Ishikawa (cell line): ENCODE results near the gene INSL3.

ENCODE experiments used
- CEBPB ChIP-seq: IDR thresholded peaks from 2 replicates; pipeline ENCODE4 v1.6.1; 2012
- CREB1 ChIP-seq: IDR thresholded peaks from 2 replicates; pipeline ENCODE4 v1.6.1; 2012; ENCODE audit warnings: low read depth
- EGR1 ChIP-seq: IDR thresholded peaks from 2 replicates; pipeline ENCODE4 v1.6.1; 2012
- EP300 ChIP-seq: IDR thresholded peaks from 2 replicates; pipeline ENCODE4 v1.6.1; 2012; ENCODE audit warnings: borderline replicate concordance
- FOXM1 ChIP-seq: IDR thresholded peaks from 2 replicates; pipeline ENCODE4 v1.6.1; 2012; ENCODE audit warnings: low read depth, borderline replicate concordance
- NFIC ChIP-seq: IDR thresholded peaks from 2 replicates; pipeline ENCODE4 v1.6.1; 2012
- RAD21 ChIP-seq: IDR thresholded peaks from 2 replicates; pipeline ENCODE4 v1.6.1; 2012; ENCODE audit warnings: low read depth
- TAF1 ChIP-seq: IDR thresholded peaks from 2 replicates; pipeline ENCODE4 v1.6.1; 2012; ENCODE audit warnings: low read depth, mild to moderate bottlenecking
- TCF12 ChIP-seq: IDR thresholded peaks from 2 replicates; pipeline ENCODE4 v1.6.1; 2012; ENCODE audit warnings: low read depth
- TEAD4 ChIP-seq: IDR thresholded peaks from 2 replicates; pipeline ENCODE4 v1.6.1; 2012
- YY1 ChIP-seq: IDR thresholded peaks from 2 replicates; pipeline ENCODE4 v1.6.1; 2012; ENCODE audit warnings: low read depth
- ZBTB7A ChIP-seq: IDR thresholded peaks from 2 replicates; pipeline ENCODE4 v1.6.1; 2012; ENCODE audit warnings: low read depth
- TF ChIP-seq, protein P1 (sequence below): IDR thresholded peaks from 2 replicates; pipeline ENCODE4 v1.6.1; 2012
- TF ChIP-seq, protein P2 (sequence below): IDR thresholded peaks from 2 replicates; pipeline ENCODE4 v1.6.1; 2012; ENCODE audit warnings: low read depth, mild to moderate bottlenecking
- TF ChIP-seq, protein P3 (sequence below): IDR thresholded peaks from 2 replicates; pipeline ENCODE4 v1.6.1; 2012

The INSL3 gene

DNA sequence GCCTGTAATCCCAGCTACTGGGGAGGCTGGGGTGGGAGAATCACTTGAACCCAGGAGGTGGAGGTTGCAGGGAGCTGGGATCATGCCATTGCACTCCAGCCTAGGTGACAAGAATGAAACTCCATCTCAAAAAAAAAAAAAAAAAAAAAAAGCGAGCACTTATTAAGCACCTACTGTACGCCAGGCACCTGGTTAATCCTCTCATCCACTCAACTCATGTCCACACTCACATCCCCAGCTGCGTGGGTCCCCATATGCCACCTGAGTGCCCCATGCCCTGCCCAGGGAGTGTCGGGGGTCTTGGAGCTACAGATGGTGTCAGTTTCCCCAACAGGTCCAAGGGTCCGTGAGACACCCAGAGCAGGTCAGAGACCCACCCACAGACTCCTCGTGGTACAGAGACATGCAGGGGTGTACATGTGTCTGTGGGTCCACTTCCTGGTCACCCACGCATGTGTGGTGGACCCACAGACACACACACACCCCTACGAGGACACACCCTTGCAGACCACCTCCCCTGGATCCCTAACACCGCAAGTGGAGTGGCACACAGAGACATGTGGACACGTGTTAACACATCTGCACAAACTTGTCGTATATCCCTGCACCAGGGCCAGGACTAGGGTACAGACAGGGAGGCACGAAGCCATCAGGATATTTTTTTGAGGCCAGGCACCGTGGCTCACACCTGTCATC lies 3.5 kb downstream of the INSL3 start:
- TF ChIP-seq RAD21 (no peak), FOXM1 (no peak), TAF1 (no peak), YY1 (no peak), TCF12 (no peak), ZBTB7A (no peak), CEBPB (no peak), TEAD4 (no peak), CREB1 (no peak), NFIC (no peak), EP300 (no peak), EGR1 (no peak)
- TF ChIP-seq, protein P1, sequence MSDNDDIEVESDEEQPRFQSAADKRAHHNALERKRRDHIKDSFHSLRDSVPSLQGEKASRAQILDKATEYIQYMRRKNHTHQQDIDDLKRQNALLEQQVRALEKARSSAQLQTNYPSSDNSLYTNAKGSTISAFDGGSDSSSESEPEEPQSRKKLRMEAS = no peak
- TF ChIP-seq, protein P2, sequence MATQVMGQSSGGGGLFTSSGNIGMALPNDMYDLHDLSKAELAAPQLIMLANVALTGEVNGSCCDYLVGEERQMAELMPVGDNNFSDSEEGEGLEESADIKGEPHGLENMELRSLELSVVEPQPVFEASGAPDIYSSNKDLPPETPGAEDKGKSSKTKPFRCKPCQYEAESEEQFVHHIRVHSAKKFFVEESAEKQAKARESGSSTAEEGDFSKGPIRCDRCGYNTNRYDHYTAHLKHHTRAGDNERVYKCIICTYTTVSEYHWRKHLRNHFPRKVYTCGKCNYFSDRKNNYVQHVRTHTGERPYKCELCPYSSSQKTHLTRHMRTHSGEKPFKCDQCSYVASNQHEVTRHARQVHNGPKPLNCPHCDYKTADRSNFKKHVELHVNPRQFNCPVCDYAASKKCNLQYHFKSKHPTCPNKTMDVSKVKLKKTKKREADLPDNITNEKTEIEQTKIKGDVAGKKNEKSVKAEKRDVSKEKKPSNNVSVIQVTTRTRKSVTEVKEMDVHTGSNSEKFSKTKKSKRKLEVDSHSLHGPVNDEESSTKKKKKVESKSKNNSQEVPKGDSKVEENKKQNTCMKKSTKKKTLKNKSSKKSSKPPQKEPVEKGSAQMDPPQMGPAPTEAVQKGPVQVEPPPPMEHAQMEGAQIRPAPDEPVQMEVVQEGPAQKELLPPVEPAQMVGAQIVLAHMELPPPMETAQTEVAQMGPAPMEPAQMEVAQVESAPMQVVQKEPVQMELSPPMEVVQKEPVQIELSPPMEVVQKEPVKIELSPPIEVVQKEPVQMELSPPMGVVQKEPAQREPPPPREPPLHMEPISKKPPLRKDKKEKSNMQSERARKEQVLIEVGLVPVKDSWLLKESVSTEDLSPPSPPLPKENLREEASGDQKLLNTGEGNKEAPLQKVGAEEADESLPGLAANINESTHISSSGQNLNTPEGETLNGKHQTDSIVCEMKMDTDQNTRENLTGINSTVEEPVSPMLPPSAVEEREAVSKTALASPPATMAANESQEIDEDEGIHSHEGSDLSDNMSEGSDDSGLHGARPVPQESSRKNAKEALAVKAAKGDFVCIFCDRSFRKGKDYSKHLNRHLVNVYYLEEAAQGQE = no peak
- TF ChIP-seq, protein P3, sequence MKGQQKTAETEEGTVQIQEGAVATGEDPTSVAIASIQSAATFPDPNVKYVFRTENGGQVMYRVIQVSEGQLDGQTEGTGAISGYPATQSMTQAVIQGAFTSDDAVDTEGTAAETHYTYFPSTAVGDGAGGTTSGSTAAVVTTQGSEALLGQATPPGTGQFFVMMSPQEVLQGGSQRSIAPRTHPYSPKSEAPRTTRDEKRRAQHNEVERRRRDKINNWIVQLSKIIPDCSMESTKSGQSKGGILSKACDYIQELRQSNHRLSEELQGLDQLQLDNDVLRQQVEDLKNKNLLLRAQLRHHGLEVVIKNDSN = no peak

DNA sequence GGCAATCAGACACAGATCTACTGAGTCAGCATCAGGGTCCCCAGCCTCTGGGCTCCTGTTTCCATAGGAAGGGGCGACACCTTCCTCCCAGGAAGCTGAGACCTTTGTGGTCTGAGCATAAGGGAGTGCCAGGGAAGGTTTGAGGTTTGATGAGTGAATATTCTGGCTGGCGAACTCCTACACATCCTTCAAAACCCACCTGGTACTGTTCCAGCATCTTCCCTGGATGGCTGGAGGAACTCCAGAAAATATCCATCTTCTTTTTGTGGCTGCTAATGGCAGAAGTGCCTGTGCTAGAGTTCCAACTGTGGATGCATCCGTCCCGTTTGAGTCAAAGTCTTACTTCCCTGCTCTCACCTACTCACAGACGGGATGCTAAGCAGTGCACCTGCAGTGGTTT lies 9.2 kb downstream of the INSL3 start:
- TF ChIP-seq EP300 = no peak
- TF ChIP-seq, protein P1 = no peak
- no peak for TF ChIP-seq TCF12
- no peak for TF ChIP-seq CEBPB
- TF ChIP-seq TAF1 = no peak
- no peak for TF ChIP-seq CREB1
- TF ChIP-seq, protein P2 = no peak
- no peak for TF ChIP-seq TEAD4
- TF ChIP-seq, protein P3 = no peak
- no peak for TF ChIP-seq FOXM1
- no peak for TF ChIP-seq RAD21
- no peak for TF ChIP-seq NFIC
- TF ChIP-seq EGR1 = no peak
- TF ChIP-seq ZBTB7A = no peak
- TF ChIP-seq YY1 = no peak

DNA sequence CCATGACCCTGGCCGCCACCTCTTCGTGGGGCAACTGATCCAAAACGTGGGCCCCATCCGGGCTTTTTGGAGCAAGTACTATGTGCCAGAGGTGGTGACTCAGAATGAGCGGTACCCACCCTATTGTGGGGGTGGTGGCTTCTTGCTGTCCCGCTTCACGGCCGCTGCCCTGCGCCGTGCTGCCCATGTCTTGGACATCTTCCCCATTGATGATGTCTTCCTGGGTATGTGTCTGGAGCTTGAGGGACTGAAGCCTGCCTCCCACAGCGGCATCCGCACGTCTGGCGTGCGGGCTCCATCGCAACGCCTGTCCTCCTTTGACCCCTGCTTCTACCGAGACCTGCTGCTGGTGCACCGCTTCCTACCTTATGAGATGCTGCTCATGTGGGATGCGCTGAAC lies 9.6 kb downstream of the INSL3 start:
- TF ChIP-seq TEAD4 = no peak
- no peak for TF ChIP-seq RAD21
- TF ChIP-seq YY1 = no peak
- TF ChIP-seq FOXM1 = no peak
- TF ChIP-seq, protein P1 = no peak
- no peak for TF ChIP-seq NFIC
- no peak for TF ChIP-seq TAF1
- TF ChIP-seq TCF12 = no peak
- no peak for TF ChIP-seq EP300
- TF ChIP-seq, protein P2 = no peak
- no peak for TF ChIP-seq EGR1
- no peak for TF ChIP-seq ZBTB7A
- TF ChIP-seq, protein P3 = no peak
- TF ChIP-seq CREB1 = no peak
- no peak for TF ChIP-seq CEBPB
